Measurements from ENCODE around the gene CNTNAP4.

- TF ChIP-seq YY1 (IDR thresholded peaks at IDR 0.05; ENCODE audit: insufficient read depth, insufficient read length) = no peak
- TF ChIP-seq ZNF274 (IDR thresholded peaks at IDR 0.05; ENCODE audit: low read depth, low read length) = no peak
These were observed 250.0 kb downstream of the CNTNAP4 start for GRCh38 chr16:76527244-76527643.

Measured in NT2/D1 (cell line).